ENCODE measurements around the gene PDXP.

PDXP gene

DNA sequence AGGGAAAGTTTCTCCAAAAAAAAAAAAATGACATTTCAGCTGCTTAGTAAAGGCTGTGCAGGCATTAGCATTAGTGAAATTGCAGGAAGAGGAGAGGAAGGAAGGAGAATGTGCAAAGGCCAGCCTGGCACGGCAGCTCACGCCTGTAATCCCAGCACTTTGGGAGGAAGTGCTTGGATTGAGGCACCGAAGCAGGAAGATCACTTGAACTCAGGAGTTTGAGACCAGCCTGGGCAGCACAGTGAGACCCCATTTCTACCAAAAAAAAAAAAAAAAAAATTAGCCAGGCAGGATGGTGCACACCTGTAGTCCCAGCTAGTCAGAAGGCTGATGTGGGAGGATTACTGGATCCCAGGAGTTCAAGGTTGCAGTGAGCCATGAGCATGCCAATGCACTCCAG lies 46.1 kb downstream of the PDXP start:
- DNase-seq: no peak

DNA sequence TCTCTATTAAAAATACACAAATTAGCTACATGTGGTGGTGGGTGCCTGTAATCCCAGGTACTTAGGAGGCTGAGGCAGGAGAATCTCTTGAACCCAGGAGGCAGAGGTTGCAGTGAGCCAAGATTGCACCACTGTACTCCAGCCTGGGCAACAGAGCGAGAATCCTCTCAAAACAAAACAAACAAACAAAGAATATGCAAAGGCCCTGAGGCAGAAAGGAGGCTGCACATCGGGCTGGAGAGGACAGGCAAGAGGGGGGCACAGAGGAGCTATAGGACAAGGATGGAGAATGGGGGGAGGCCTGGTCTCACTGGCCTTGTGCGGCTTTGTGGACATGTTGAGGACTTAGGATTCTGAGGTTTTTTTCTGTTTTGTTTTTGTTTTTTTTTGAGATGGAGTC lies 46.7 kb downstream of the PDXP start:
- no peak for DNase-seq

DNA sequence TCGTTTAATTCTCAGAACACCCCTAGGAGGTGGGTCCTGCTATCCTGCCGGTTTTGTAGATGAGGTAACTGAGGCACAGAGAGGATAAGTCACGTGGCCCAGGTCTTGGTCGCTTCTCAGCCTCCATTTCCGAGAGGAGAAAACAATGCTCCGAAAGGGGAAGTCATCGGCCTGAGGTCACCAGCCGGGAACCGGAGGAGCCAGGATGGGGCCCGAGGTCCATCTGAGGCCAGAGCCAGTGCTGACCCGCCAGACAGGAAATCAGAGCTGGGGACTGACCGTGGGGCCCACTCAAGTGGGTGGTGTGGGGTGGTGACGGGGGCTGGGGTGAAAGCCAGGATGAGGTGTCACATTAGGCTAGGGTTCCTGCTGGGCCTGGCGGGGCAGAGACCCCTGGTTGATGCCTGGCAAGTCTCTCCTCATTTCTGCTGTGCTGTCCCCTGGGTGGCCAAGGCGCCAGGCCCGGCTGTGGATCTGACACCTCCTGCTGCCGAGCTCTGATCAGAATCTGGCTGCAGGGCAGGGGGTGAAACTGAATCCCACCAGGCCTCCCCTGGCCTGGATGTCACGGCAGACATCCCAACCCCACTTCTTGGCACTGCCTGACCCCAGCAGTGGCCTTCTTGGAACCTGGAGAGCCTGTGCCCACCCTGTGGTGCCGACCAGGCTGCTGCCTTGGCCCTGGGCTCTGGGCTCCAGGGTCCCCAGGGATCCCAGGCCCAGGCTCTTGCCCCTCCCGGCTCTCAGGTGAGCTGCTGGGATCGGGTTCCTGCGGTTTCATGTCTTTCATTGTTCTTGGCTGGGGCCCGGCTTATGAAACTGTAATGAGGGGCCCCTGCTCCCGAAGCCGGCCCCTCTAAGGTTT lies 50.3 kb downstream of the PDXP start:
- DNase-seq: peak; percentile 20

DNA sequence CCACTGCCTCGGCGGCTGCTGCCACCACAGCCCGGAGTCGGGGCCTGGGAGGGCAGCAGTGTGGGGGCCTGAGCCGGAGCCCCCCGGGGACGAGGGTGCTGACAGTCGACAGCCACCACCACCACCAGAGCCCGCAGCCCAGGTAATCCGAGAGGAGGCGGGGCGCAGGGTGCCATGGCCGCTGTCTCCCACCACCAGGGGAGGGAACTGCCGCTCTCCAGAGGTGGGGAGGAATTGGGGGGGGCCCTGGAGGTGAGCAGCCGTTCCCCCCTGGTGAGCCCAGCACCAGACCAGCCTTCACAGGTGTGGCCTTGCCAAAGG lies 50.9 kb downstream of the PDXP start:
- no peak for DNase-seq

DNA sequence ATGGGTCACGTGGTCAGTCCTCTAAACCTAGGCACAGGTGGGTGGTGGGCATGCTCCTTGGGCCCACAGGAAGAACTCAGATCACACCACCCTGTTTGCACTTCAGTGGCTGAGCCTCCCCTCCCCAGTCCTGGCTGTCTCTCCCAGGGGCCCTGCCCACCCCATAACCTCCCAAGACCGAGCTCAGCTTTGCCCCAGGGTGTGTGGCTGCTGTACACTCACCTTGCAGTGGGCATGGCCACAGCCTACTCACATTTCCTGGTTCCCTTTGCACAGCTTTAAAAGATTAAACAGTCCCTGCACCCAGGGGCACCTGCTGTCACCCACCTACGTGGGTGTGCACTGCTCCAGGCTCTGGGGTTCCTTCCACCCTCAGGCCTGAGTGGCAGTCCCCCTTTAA lies 52.2 kb downstream of the PDXP start:
- DNase-seq: no peak

DNA sequence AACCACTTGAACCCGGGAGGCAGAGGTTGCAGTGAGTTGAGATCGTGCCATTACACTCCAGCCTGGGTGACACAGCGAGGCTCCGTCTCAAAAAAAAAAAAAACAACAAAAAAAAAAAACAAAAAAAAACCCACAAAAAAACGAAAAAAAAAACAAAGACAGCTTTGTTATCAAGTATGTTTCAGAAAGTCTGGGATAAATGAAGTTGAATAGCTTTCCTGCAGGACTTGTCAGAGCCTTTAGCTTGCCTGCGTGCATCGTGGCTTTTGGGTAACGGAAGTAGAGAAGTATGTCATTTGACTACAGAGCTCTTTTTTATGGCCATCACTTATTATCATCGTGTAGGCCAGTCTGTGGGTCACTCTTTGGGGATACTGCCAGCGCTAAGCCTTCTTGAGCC lies 53.0 kb downstream of the PDXP start:
- DNase-seq: no peak

DNA sequence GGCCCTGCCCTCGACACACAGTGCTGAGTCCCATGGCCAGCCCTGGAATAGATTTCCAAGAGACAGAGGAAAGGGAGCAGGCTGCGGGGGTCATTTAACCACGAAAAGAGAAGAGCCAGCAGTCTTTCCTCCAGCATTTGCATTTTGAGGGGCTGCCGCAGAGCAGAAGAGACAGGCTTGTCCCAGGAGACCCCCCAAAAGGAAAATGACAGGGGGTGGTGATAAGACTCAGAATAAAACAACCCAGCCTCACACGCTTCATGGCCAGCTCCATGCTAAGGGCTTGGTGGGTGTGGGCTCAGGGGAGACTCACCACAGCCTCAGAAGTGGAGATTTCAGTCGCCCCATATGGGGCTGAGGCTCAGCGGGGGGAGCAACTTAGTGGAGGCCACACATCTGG lies 55.2 kb downstream of the PDXP start:
- DNase-seq: no peak

DNA sequence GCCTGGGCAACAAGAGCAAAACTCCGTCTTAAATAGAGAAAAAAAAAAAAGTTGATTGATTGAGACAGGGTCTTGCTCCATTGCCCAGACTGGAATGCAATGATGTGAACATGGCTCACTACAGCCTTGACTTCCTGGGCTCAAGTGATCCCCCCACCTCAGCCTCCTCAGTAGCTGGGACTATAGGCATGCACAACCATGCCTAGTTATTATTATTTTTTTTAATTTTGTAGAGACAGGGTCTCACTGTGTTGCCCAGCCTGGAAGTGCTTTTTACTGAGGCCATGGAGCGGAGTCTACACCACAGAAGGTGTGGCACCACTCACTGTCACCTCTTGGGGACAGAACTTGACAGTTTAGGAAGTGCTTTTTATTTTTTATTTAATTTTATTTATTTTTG lies 56.1 kb downstream of the PDXP start:
- DNase-seq: no peak

DNA sequence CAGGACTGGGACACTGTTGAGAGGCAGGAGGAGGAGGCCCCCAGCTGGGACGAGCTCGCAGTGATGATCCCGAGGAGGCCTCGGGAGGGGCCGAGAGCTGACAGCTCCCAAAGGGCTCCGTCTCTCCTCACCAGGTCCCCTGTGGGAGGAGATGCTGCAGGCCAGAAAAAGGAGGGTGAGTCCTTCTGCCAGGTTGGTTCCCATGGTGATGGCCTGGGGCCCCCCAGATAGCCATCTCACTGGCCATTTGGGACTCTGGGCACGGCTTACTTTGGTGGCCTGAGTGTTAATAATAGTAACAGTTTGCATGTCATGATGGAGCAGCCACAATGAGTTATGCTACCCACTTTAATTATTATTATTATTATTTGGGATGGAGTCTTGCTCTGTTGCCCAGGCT lies 57.2 kb downstream of the PDXP start:
- no peak for DNase-seq
